DMS79 treated with DMSO at 0.1 percent for 48 hours (cell line): Measurements from ENCODE around the gene SDCBP2.

Experiments used
- DNase-seq: peaks from one replicate; lab custom pipeline; 2025; lab: John Stamatoyannopoulos, UW

The SDCBP2 gene

GRCh38 chr20:1330075-1330830 lies 1.3 kb upstream of the SDCBP2 start:
- no peak for DNase-seq

- no peak for DNase-seq
Measured at GRCh38 chr20:1327827-1328679, 886 bp downstream of the SDCBP2 start.

GRCh38 chr20:1327241-1327653 lies 1.7 kb downstream of the SDCBP2 start:
- no peak for DNase-seq

- DNase-seq = no peak
Measured at GRCh38 chr20:1326031-1326930, 2.7 kb downstream of the SDCBP2 start.

- DNase-seq = peak; percentile 88
Measured at GRCh38 chr20:1325173-1326030, 3.5 kb downstream of the SDCBP2 start.

- no peak for DNase-seq
Measured at GRCh38 chr20:1324598-1325172, 4.3 kb downstream of the SDCBP2 start.

- DNase-seq = no peak
Measured at GRCh38 chr20:1323830-1324597, 4.9 kb downstream of the SDCBP2 start.

GRCh38 chr20:1323256-1323655 lies 5.7 kb downstream of the SDCBP2 start:
- no peak for DNase-seq

- DNase-seq = no peak
Measured at GRCh38 chr20:1322511-1323245, 6.3 kb downstream of the SDCBP2 start.

GRCh38 chr20:1321654-1321939 lies 7.3 kb downstream of the SDCBP2 start:
- DNase-seq = peak; percentile 9

GRCh38 chr20:1320902-1321653 lies 7.9 kb downstream of the SDCBP2 start:
- no peak for DNase-seq

GRCh38 chr20:1320016-1320415 lies 8.9 kb downstream of the SDCBP2 start:
- no peak for DNase-seq

GRCh38 chr20:1319462-1319861 lies 9.5 kb downstream of the SDCBP2 start:
- no peak for DNase-seq

GRCh38 chr20:1319051-1319450 lies 9.9 kb downstream of the SDCBP2 start:
- no peak for DNase-seq

- no peak for DNase-seq
Measured at GRCh38 chr20:1317545-1318255, 11.2 kb downstream of the SDCBP2 start.

- DNase-seq = no peak
Measured at GRCh38 chr20:1315804-1316203, 13.1 kb downstream of the SDCBP2 start.

- DNase-seq = peak; percentile 57
Measured at GRCh38 chr20:1313236-1313964, 15.5 kb downstream of the SDCBP2 start.

GRCh38 chr20:1312904-1313235 lies 16.1 kb downstream of the SDCBP2 start:
- no peak for DNase-seq
